K562 (cell line): Measurements from ENCODE around the gene ZNF691. TPM values are rescaled to one million over a fixed set of nuclear protein-coding genes. Genes with fewer than 3 reads are reported as not detected.
A peak's percentile ranks its signal among the peaks of the same experiment; 100 is the strongest.

Source experiments
- CBX2 ChIP-seq: fragments of 200-600 bp; sonication (generic); IDR thresholded peaks from one replicate; pipeline ENCODE4 v1.6.1; 2012; ENCODE audit warnings: mild to moderate bottlenecking, low read length, inconsistent platforms; ENCODE audit not compliant: insufficient read depth, poor library complexity, severe bottlenecking
- NR4A1 ChIP-seq, 2 experiments: fragments of 250-450 bp in 1 of 2; fragments of 450-650 bp in 1 of 2; sonication (Bioruptor Pico) in 1 of 2; IDR thresholded peaks; 2 replicates each; pipeline versions ENCODE4 v1.4.0 to v1.6.1; 2016 to 2020; ENCODE audit warnings: mild to moderate bottlenecking in 2 of 2, missing compliant biosample characterization in 1 of 2, missing genetic modification characterization in 1 of 2, moderate library complexity in 1 of 2
- RB1 ChIP-seq: fragments of 450-650 bp; IDR thresholded peaks from 2 replicates; pipeline ENCODE4 v1.6.1; 2017; ENCODE audit warnings: low read depth, mild to moderate bottlenecking
- SIRT6 ChIP-seq: IDR thresholded peaks from one replicate; pipeline ENCODE4 v1.6.1; 2012; ENCODE audit warnings: low read depth, mild to moderate bottlenecking, control low read depth, inconsistent platforms, low read length, moderate library complexity
- TRIM28 ChIP-seq: fragments of 450-650 bp; IDR thresholded peaks from 2 replicates; pipeline ENCODE4 v1.6.1; 2017
- ZNF311 ChIP-seq: fragments of 250-450 bp; sonication (Bioruptor Pico); IDR thresholded peaks from 2 replicates; pipeline ENCODE4 v1.4.0; 2020; ENCODE audit warnings: mild to moderate bottlenecking, moderate library complexity
- polyA plus RNA-seq, 8 experiments: library from polyadenylated mRNA; depleted of rRNA in 4 of 8; stranded (reverse) in 5 of 8; unstranded in 3 of 8; fragments of >200 nt; fragmentation: Nextera tagmentation in 2 of 8; fragmentation: Illumina TruSeq in 1 of 8; extraction: Ambion mirVana in 2 of 8; extraction: Trizol in 1 of 8; gene quantifications; 2 replicates each; pipeline versions ENCODE4 v1.2.1 to v1.2.3, GENCODE V29; 2011 to 2014; ENCODE audit warnings: inconsistent platforms in 1 of 8, missing spikeins in 1 of 8
- total RNA-seq, 7 experiments: library from RNA; depleted of rRNA in 6 of 7; stranded (reverse); fragments of >200 nt in 6 of 7; fragmentation: Illumina TruSeq in 2 of 7; extraction: Trizol in 2 of 7; gene quantifications; 2 replicates each; pipeline versions ENCODE4 v1.2.1 to v1.2.3, GENCODE V29; 2011 to 2021; ENCODE audit warnings: low replicate concordance in 1 of 7
- TF ChIP-seq, protein P1 (sequence below): fragments of 450-650 bp; IDR thresholded peaks from 2 replicates; pipeline ENCODE4 v1.6.1; 2016; ENCODE audit warnings: mild to moderate bottlenecking, moderate library complexity
- TF ChIP-seq, protein P2 (sequence below): fragments of 150-350 bp; IDR thresholded peaks from 2 replicates; pipeline ENCODE4 v1.6.1; 2014; ENCODE audit warnings: low read depth, mild to moderate bottlenecking, low read length, borderline replicate concordance
- TF ChIP-seq, protein P3 (sequence below): sonication (generic); formaldehyde crosslinking; IDR thresholded peaks from 2 replicates; pipeline ENCODE4 v1.8.0; 2022; ENCODE audit warnings: missing genetic modification reagents, mild to moderate bottlenecking, borderline replicate concordance

ZNF691 gene
- total and polyA plus RNA-seq, 9 of the 15 experiments (the other 6 are each of a cell fraction or from before 2014, with no cell fraction given) = 10.7 to 30.4 (median 14.8) TPM

DNA sequence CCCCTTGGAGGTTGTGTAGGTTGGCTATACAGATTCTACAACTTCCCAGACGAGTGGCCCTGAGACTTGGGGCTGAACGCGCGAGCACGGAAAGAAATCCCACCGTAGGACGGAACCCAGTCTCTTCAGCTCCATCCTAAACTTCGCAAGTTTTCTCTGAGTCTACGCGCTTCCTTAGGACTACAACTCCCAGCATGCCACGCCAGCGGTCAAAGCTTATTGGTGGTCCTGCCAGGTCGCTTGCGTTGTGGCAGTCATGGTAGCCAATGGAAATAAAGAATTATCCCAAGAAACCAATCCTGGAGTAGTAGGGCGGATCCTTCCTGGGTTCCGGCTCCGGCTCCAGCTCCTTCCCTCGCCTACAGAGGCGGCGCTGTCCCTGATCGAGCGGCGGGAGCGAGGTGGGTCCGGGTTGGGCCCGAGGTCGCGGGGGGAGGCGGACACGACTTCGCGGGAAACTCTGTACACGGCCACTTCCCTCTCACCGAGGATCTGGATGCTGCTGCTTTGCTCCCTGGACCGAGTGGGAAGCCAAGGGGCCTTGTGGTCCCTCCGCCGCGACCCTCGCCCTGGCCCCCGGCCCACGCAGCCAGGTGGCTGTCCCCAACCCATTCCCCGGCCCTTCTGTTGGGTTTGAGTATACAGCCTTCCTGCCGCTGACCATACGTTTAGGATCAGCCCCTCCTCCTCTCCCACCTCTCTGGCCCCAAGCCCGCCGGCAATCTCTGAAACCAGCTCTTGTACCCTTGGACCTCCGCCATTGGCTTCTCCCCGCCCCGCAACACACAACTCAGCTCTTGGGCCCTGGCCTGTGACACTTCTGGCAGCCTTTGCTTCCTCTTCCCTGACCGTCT is at the start of gene ZNF691 (continued):
- TF ChIP-seq, protein P1, sequence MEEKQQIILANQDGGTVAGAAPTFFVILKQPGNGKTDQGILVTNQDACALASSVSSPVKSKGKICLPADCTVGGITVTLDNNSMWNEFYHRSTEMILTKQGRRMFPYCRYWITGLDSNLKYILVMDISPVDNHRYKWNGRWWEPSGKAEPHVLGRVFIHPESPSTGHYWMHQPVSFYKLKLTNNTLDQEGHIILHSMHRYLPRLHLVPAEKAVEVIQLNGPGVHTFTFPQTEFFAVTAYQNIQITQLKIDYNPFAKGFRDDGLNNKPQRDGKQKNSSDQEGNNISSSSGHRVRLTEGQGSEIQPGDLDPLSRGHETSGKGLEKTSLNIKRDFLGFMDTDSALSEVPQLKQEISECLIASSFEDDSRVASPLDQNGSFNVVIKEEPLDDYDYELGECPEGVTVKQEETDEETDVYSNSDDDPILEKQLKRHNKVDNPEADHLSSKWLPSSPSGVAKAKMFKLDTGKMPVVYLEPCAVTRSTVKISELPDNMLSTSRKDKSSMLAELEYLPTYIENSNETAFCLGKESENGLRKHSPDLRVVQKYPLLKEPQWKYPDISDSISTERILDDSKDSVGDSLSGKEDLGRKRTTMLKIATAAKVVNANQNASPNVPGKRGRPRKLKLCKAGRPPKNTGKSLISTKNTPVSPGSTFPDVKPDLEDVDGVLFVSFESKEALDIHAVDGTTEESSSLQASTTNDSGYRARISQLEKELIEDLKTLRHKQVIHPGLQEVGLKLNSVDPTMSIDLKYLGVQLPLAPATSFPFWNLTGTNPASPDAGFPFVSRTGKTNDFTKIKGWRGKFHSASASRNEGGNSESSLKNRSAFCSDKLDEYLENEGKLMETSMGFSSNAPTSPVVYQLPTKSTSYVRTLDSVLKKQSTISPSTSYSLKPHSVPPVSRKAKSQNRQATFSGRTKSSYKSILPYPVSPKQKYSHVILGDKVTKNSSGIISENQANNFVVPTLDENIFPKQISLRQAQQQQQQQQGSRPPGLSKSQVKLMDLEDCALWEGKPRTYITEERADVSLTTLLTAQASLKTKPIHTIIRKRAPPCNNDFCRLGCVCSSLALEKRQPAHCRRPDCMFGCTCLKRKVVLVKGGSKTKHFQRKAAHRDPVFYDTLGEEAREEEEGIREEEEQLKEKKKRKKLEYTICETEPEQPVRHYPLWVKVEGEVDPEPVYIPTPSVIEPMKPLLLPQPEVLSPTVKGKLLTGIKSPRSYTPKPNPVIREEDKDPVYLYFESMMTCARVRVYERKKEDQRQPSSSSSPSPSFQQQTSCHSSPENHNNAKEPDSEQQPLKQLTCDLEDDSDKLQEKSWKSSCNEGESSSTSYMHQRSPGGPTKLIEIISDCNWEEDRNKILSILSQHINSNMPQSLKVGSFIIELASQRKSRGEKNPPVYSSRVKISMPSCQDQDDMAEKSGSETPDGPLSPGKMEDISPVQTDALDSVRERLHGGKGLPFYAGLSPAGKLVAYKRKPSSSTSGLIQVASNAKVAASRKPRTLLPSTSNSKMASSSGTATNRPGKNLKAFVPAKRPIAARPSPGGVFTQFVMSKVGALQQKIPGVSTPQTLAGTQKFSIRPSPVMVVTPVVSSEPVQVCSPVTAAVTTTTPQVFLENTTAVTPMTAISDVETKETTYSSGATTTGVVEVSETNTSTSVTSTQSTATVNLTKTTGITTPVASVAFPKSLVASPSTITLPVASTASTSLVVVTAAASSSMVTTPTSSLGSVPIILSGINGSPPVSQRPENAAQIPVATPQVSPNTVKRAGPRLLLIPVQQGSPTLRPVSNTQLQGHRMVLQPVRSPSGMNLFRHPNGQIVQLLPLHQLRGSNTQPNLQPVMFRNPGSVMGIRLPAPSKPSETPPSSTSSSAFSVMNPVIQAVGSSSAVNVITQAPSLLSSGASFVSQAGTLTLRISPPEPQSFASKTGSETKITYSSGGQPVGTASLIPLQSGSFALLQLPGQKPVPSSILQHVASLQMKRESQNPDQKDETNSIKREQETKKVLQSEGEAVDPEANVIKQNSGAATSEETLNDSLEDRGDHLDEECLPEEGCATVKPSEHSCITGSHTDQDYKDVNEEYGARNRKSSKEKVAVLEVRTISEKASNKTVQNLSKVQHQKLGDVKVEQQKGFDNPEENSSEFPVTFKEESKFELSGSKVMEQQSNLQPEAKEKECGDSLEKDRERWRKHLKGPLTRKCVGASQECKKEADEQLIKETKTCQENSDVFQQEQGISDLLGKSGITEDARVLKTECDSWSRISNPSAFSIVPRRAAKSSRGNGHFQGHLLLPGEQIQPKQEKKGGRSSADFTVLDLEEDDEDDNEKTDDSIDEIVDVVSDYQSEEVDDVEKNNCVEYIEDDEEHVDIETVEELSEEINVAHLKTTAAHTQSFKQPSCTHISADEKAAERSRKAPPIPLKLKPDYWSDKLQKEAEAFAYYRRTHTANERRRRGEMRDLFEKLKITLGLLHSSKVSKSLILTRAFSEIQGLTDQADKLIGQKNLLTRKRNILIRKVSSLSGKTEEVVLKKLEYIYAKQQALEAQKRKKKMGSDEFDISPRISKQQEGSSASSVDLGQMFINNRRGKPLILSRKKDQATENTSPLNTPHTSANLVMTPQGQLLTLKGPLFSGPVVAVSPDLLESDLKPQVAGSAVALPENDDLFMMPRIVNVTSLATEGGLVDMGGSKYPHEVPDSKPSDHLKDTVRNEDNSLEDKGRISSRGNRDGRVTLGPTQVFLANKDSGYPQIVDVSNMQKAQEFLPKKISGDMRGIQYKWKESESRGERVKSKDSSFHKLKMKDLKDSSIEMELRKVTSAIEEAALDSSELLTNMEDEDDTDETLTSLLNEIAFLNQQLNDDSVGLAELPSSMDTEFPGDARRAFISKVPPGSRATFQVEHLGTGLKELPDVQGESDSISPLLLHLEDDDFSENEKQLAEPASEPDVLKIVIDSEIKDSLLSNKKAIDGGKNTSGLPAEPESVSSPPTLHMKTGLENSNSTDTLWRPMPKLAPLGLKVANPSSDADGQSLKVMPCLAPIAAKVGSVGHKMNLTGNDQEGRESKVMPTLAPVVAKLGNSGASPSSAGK = peak; percentile 87
- TF ChIP-seq, protein P2, sequence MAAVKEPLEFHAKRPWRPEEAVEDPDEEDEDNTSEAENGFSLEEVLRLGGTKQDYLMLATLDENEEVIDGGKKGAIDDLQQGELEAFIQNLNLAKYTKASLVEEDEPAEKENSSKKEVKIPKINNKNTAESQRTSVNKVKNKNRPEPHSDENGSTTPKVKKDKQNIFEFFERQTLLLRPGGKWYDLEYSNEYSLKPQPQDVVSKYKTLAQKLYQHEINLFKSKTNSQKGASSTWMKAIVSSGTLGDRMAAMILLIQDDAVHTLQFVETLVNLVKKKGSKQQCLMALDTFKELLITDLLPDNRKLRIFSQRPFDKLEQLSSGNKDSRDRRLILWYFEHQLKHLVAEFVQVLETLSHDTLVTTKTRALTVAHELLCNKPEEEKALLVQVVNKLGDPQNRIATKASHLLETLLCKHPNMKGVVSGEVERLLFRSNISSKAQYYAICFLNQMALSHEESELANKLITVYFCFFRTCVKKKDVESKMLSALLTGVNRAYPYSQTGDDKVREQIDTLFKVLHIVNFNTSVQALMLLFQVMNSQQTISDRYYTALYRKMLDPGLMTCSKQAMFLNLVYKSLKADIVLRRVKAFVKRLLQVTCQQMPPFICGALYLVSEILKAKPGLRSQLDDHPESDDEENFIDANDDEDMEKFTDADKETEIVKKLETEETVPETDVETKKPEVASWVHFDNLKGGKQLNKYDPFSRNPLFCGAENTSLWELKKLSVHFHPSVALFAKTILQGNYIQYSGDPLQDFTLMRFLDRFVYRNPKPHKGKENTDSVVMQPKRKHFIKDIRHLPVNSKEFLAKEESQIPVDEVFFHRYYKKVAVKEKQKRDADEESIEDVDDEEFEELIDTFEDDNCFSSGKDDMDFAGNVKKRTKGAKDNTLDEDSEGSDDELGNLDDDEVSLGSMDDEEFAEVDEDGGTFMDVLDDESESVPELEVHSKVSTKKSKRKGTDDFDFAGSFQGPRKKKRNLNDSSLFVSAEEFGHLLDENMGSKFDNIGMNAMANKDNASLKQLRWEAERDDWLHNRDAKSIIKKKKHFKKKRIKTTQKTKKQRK = peak; percentile 90
- peak; percentile 93 for TF ChIP-seq RB1
- TF ChIP-seq TRIM28 = 0 out of 2 replicates have a peak, but pooled peaks have one; percentile 70
- TF ChIP-seq ZNF311 = no peak
- TF ChIP-seq NR4A1 (CRISPR knock-in tag; IDR thresholded peaks at IDR 0.05) = no peak
- no peak for TF ChIP-seq NR4A1 (tag; IDR thresholded peaks at IDR 0.05)
- TF ChIP-seq CBX2 = no peak
- TF ChIP-seq SIRT6 = no peak
- TF ChIP-seq, protein P3, sequence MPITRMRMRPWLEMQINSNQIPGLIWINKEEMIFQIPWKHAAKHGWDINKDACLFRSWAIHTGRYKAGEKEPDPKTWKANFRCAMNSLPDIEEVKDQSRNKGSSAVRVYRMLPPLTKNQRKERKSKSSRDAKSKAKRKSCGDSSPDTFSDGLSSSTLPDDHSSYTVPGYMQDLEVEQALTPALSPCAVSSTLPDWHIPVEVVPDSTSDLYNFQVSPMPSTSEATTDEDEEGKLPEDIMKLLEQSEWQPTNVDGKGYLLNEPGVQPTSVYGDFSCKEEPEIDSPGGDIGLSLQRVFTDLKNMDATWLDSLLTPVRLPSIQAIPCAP (CRISPR knock-in tag) = no peak
